GM12873 (cell line): Measurements from ENCODE around the gene TREML2.

Experiments
- CTCF ChIP-seq: IDR thresholded peaks from 2 replicates; pipeline ENCODE4 v1.5.1; 2012; ENCODE audit warnings: low read depth, mild to moderate bottlenecking, moderate library complexity, low read length, control low read depth; ENCODE audit not compliant: insufficient read depth; ENCODE audit errors: missing control alignments

Gene TREML2

DNA sequence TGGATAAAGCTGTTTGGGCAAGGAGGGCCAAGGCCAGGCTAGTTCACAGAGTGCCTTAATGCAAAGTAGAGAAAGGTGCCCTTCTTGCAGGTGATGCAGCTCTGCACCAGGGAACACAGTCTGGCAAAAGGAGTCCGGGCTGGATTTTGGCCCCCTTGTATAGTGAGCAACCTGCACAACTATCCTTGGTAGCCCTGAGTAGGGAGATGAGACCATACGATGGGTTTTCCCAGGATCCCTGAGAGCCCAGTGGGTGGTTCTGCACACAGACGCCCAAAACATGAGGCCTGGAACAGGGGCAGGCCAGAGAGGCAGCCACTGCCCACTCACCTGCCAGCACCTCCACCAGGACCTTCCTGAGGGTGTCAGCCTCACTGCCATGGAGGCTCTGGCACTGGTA, 40.0 kb downstream of the TREML2 start:
- no peak for TF ChIP-seq CTCF

GRCh38 chr6:41159415-41160082, 41.4 kb downstream of the TREML2 start:
- TF ChIP-seq CTCF = no peak

GRCh38 chr6:41157323-41157722, 43.6 kb downstream of the TREML2 start:
- no peak for TF ChIP-seq CTCF

- TF ChIP-seq CTCF = no peak
Measured at GRCh38 chr6:41156771-41157170, 44.2 kb downstream of the TREML2 start.

GRCh38 chr6:41156001-41156400, 44.9 kb downstream of the TREML2 start:
- no peak for TF ChIP-seq CTCF

- no peak for TF ChIP-seq CTCF
Measured at GRCh38 chr6:41155132-41155805, 45.7 kb downstream of the TREML2 start.

DNA sequence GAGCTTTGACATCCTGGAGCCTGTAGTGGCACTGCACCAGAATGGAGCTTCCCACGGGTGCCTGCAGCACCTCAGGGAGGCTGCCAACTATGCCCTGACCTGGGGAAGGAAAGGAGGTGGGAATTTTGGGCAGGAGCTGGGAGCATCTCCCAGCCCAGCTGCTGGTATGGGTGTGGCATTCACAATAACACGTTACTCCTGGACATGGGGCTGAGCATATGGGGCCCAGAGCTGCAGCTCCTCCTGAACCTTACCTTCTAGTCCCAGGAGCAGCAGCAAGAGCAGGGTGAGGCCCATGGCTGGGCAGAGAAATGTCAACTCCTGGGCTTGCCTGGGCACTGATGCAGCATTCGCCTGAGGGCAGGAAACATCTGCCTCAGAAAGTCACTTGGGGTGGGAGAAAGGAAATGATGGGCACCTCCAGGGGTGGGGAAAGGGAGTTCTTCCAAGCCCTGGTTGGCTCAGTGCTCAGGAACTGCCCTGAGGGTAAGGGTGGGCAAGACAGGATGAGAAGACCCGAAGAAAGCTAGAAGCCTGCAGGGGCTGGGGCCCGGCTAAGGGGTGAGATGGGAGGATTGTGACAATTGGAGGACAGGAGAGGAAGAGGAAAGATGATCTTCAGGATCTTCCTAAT, 46.8 kb downstream of the TREML2 start, which contains the start of gene TREML1:
Gene TREML1, minus strand, starts transcription at position 356 of the 634 bp plus-strand sequence. Its CDS starts 59 bp downstream, at position 297.
- no peak for TF ChIP-seq CTCF
